NCI-H2196 (cell line): ENCODE results near the gene ASB13.
"Not testable (repeated sequence)": the region's sequence is repeated elsewhere in the genome, so short reads cannot be mapped to it uniquely, and the experiment has no call there.

Source experiments
- DNase-seq: peaks from one replicate; lab custom pipeline; 2025; ENCODE audit not compliant: unreplicated experiment; lab: John Stamatoyannopoulos, UW

Gene ASB13

GRCh38 chr10:5625992-5626777 lies 40.2 kb downstream of the ASB13 start:
- DNase-seq, result peak; percentile 22

DNA sequence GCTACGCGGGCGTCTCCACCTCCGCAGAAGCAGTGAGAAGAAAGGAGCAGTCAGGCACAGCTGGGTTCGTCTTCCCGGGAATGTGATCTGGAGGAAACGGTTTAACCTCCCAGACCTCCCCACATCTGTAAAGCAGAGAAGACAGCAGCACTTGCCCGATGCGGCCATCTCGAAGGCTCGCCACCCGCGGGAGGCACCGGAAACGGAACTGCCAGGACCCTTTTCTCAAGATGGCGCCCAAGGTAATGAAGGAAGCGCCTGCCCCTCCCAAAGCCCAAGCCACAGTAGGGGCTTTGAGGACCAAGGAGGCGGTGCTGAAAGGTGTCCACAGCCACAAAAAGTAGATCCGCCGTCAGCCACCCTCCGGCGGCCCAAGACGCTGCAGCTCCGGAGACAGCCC lies 41.7 kb downstream of the ASB13 start:
- DNase-seq, result no peak

- peak; percentile 80 for DNase-seq
Measured at GRCh38 chr10:5623081-5623748, 43.2 kb downstream of the ASB13 start.

- no peak for DNase-seq
Measured at GRCh38 chr10:5622186-5622960, 44.0 kb downstream of the ASB13 start.

DNA sequence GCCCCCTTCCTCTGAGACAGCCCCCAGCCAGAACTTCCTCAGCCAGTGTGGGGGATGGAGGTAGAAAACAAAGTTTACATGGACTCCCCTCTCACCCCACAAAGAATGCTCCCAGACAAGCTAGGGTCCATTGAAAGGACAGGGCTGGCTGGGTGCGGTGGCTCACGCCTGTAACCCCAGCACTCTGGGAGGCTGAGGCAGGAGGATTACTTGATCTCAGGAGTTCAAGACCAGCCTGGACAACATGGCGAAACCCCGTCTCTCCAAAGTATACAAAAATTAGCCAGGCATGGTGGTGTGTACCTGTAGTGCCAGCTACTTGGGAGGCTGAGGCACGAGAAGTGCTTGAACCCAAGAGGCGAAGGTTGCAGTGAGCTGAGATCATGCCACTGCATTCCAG lies 45.0 kb downstream of the ASB13 start:
- DNase-seq, result not testable (repeated sequence)

DNA sequence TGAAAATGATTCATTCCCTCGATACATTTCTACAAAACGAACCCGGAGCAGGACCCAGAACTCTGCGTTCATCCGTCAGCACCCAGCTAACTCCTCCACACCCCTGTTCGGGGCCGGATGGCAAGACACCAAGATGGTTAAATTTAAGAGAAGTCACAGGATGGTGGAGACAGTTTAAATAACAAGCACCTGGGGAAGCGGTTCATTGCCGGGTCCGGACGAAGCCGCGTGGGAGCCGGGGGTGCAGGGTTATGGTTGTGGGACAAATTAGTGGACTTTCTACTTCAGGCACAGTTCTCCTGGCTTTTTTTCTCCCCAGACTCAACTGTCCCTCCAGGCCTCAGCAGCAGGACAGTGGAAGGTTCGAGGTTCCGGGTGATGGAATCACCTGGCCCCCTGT lies 45.4 kb downstream of the ASB13 start:
- no peak for DNase-seq

DNA sequence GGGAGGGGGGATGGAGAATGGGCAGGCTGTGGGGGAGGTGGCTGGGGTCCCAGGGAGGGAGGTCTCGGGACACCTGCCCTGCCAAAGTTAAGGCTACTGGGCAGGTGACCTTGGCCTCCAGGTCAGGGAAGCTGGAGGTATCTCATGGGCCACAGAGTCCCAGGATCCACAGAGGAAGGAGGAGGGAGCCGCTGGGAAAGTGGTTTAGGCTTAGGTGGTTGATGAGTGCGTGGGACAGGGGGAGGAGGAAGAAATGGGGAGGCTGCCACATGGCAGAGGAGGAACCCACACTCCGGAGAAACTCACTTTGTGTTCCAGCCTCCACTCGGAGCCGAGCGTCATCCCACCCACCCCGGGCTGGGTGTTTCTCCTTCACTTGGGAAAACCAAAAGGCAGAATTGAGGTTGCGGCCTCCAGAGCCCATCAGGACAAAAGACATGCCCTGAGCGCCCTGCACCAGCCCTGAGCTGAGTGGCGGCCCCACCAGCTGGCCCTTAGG lies 46.1 kb downstream of the ASB13 start:
- no peak for DNase-seq

- no peak for DNase-seq
Measured at GRCh38 chr10:5619362-5620211, 46.8 kb downstream of the ASB13 start.

- DNase-seq, result no peak
Measured at GRCh38 chr10:5618829-5619228, 47.6 kb downstream of the ASB13 start.

DNA sequence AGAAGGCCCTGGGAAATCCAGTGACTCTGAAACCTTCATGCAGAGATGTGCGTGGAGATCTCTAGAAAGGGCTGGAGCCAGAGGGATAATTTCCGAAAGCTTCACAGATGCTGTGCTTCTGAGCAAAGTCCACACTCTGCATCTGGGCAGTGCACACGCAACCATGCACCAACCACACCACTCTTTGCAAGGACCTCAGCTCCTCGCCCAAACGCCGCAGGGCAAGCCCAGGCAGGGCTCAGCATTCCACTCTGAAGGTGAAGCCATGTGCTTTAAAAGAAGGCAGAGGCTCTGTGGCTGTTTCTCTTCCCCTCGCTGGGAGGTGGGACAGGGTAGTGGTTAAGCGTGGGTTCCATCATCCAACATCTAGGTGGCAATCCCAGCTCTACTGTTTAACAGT lies 48.4 kb downstream of the ASB13 start:
- DNase-seq, result no peak

DNA sequence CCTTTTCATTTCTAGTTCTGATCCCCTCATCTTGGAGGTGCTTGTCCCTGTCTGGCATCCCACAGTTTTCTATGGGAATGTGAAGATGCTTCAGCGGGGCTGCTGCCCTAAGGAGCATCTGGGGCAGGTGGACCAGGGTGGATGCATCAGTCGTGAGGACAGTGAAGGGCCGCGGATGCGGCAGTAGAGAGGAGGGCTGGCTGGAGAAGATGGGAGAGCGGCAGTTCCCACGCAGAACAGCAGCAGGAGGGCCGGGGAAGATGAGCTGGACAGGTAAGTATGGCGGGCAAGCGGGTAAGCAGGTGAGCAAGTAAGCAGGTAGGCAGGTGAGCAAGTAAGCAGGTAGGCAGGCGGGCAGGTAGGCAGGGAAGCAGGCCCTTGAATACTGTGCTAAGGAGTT lies 48.9 kb downstream of the ASB13 start:
- no peak for DNase-seq

- no peak for DNase-seq
Measured at GRCh38 chr10:5616836-5617235, 49.6 kb downstream of the ASB13 start.

DNA sequence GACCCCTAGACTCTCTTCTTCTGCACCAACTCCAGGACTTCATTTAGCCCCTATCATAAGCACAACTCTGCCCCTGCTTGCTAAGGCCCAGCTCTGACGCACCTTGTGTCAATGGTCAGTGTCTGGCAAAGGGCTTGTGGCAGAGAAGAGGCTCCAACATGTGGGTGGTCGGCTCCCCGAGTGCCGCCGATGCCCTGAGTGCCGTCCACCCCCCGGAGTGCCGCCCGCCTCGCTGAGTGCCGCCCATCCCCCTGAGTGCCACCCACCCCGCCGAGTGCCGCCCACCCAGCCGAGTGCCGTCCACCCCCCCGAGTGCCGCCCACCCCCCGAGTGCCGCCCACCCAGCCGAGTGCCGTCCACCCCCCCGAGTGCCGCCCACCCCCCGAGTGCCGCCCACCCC lies 50.3 kb downstream of the ASB13 start:
- no peak for DNase-seq

GRCh38 chr10:5615316-5615715 lies 51.1 kb downstream of the ASB13 start:
- DNase-seq, result no peak

GRCh38 chr10:5614155-5614721 lies 52.2 kb downstream of the ASB13 start:
- no peak for DNase-seq

DNA sequence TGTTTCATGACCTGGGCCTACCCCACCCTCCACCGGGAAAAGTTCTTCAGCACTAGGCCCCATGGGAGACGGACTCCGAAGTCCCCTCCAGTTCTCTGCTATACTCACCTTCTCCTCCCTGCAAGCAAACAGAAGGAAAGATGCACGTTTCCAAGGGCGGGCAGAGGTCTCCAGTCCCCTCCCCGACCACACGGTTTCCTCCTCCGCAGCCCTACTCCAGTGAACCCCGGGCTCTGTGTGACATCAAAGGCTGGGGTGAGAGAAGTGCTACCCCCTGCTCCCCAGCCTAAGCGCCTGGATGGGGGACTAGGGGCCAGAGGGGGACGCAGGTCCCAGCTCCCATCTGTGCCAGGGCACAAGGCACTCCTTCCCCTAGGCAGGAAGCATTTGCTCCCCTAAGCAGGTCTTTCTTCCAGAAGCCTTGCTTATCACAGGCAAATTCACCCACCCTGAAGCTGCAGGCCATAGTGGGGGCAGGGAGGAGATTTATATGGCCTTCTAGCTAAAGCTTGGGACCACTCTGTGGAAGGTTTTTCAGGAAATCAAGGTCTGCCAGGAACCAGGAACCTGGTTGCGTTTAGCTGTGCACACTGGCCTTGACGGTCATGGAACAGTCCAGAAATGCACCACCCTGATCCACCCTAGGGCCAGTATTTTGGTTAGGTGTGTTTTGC lies 52.8 kb downstream of the ASB13 start:
- DNase-seq, result no peak

DNA sequence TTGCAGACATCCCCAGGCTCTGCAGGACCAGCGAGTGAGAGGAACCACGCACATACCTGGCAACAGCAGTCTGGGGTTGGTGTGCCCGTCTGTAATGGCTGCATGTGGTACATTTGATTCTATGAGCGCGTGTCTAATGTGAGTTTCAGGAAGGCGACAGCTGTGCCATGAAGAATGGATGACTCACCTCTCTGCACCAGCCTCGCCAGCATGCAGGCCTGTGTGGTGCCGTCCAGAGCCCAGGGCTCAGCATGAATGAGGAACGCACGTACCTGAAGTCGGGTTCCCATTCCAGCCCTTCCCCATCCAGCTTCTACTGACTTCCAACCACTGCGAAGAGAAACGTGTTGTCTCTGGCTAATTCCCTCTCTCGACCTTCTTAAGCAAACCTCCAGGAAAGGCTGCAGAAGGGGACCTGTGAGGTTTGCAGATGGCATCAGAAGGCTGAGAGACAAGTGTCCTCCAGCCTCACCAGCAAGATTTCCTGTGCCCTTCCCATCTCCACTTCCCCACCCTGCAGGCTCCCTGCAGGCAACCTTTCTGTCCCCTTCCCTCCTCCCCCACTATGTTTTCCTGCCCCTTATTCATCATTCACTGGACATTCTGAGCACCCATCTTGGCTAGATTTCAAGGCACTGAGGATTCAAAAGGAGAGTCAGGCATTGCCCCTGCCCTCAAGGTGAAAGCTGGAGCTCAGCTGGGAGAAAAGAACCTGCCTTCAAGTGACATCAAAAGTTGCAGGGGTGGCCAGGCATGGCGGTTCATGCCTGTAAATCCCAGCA lies 54.3 kb downstream of the ASB13 start:
- peak; percentile 5 for DNase-seq

- DNase-seq, result no peak
Measured at GRCh38 chr10:5609952-5610616, 56.3 kb downstream of the ASB13 start.
